Parathyroid adenoma (tissue), 2 donors: Measurements from ENCODE around the gene CCDC18.
"Not testable (repeated sequence)": the region's sequence is repeated elsewhere in the genome, so short reads cannot be mapped to it uniquely, and the experiment has no call there.

Experiments
- H2AFZ ChIP-seq: fragments of 300-600 bp; sonication (generic); one replicate; pipeline ENCODE4 v1.7.0; 2017; ENCODE audit warnings: antibody characterized with exemption, mild to moderate bottlenecking
- H3K27ac ChIP-seq: fragments of 300-600 bp; sonication (generic); one replicate; pipeline ENCODE4 v1.7.0; 2017
- H3K27me3 ChIP-seq: fragments of 300-600 bp; sonication (generic); one replicate; pipeline ENCODE4 v1.7.0; 2017; ENCODE audit warnings: low read length; ENCODE audit not compliant: control insufficient read depth, insufficient read depth
- H3K36me3 ChIP-seq: fragments of 300-600 bp; sonication (generic); one replicate; pipeline ENCODE4 v1.7.0; 2017; ENCODE audit warnings: low read length; ENCODE audit not compliant: control insufficient read depth, insufficient read depth
- H3K4me1 ChIP-seq: fragments of 300-600 bp; sonication (generic); one replicate; pipeline ENCODE4 v1.7.0; 2017; ENCODE audit warnings: control low read depth
- H3K4me2 ChIP-seq: fragments of 300-600 bp; sonication (generic); one replicate; pipeline ENCODE4 v1.7.0; 2017; ENCODE audit warnings: low read length
- H3K4me3 ChIP-seq: fragments of 300-600 bp; sonication (generic); one replicate; pipeline ENCODE4 v1.7.0; 2017; ENCODE audit warnings: low read depth, low read length
- H3K79me2 ChIP-seq: fragments of 300-600 bp; sonication (generic); one replicate; pipeline ENCODE4 v1.7.0; 2017; ENCODE audit warnings: control low read depth
- H3K9ac ChIP-seq: fragments of 300-600 bp; sonication (generic); one replicate; pipeline ENCODE4 v1.7.0; 2017; ENCODE audit warnings: mild to moderate bottlenecking
- H3K9me3 ChIP-seq: fragments of 300-600 bp; sonication (generic); one replicate; pipeline ENCODE4 v1.7.0; 2017; ENCODE audit warnings: low read length; ENCODE audit not compliant: control insufficient read depth
- CTCF ChIP-seq: fragments of 300-600 bp; sonication (generic); IDR thresholded peaks from one replicate; pipeline ENCODE4 v1.7.0; 2017; ENCODE audit warnings: antibody characterized with exemption, mild to moderate bottlenecking
- donor health status: primary hyperparathyroidism.

CCDC18 gene

GRCh38 chr1:93159337-93159736, 21.2 kb upstream of the CCDC18 start:
- no peak overlapping the region for H3K27ac ChIP-seq

GRCh38 chr1:93163314-93163713, 17.2 kb upstream of the CCDC18 start:
- H2AFZ ChIP-seq, H3K4me3 ChIP-seq, H3K36me3 ChIP-seq, H3K27me3 ChIP-seq, H3K27ac ChIP-seq, H3K9me3 ChIP-seq, H3K4me1 ChIP-seq, H3K9ac ChIP-seq, H3K4me2 ChIP-seq, H3K79me2 ChIP-seq: not testable (repeated sequence)

More at GRCh38 chr1:93159337-93159736, 21.2 kb upstream of the CCDC18 start:
- Histone ChIP-seq H3K27me3 (no peaks in the 10 kb centered on the region), H3K79me2 (no peaks in the 10 kb centered on the region), H3K36me3 (no peaks in the 10 kb centered on the region), H3K4me2 (no peak overlapping the region), H3K9me3 (no peaks in the 10 kb centered on the region), H3K4me3 (no peak overlapping the region), H3K9ac (no peak overlapping the region), H3K4me1 (no peaks in the 10 kb centered on the region), H2AFZ (no peak overlapping the region)
- TF ChIP-seq CTCF: no peak

- no peaks in the 10 kb centered on the region for H3K79me2 ChIP-seq
- no peak for TF ChIP-seq CTCF
- no peak overlapping the region for H3K4me3 ChIP-seq
- no peak overlapping the region for H3K4me2 ChIP-seq
- H3K36me3 ChIP-seq: no peaks in the 10 kb centered on the region
- no peak overlapping the region for H2AFZ ChIP-seq
- no peaks in the 10 kb centered on the region for H3K9me3 ChIP-seq
- no peak overlapping the region for H3K27ac ChIP-seq
- no peaks in the 10 kb centered on the region for H3K27me3 ChIP-seq
- H3K9ac ChIP-seq: no peak overlapping the region
- H3K4me1 ChIP-seq: no peaks in the 10 kb centered on the region
These were observed 15.7 kb upstream of the CCDC18 start for GRCh38 chr1:93164816-93165215.

GRCh38 chr1:93165895-93166294, 14.6 kb upstream of the CCDC18 start:
- not testable (repeated sequence) for H3K36me3 ChIP-seq, H3K79me2 ChIP-seq

GRCh38 chr1:93167006-93167405, 13.5 kb upstream of the CCDC18 start:
- Histone ChIP-seq H3K27ac (no peak overlapping the region), H3K9ac (no peak overlapping the region), H2AFZ (no peak overlapping the region), H3K27me3 (no peaks in the 10 kb centered on the region), H3K79me2 (no peaks in the 10 kb centered on the region), H3K36me3 (no peaks in the 10 kb centered on the region), H3K4me1 (no peaks in the 10 kb centered on the region), H3K9me3 (no peaks in the 10 kb centered on the region), H3K4me2 (no peak overlapping the region), H3K4me3 (no peak overlapping the region)
- no peak for TF ChIP-seq CTCF

More at GRCh38 chr1:93165895-93166294, 14.6 kb upstream of the CCDC18 start:
- H3K9me3 ChIP-seq, H3K4me3 ChIP-seq, H2AFZ ChIP-seq, H3K9ac ChIP-seq, H3K27me3 ChIP-seq, H3K4me1 ChIP-seq, H3K27ac ChIP-seq, H3K4me2 ChIP-seq: not testable (repeated sequence)

GRCh38 chr1:93170141-93170678, 10.3 kb upstream of the CCDC18 start:
- not testable (repeated sequence) for H3K79me2 ChIP-seq, H3K27ac ChIP-seq, H3K4me3 ChIP-seq, H3K9ac ChIP-seq, H3K27me3 ChIP-seq, H3K36me3 ChIP-seq, H2AFZ ChIP-seq, H3K9me3 ChIP-seq, H3K4me1 ChIP-seq, H3K4me2 ChIP-seq
